ENCODE data around the gene PLIN4. TPM values are rescaled to one million over a fixed set of nuclear protein-coding genes. Genes with fewer than 3 reads are reported as not detected.

PLIN4 gene
- total and polyA plus RNA-seq, 9 of the 15 experiments (the other 6 are each of a cell fraction or from before 2014, with no cell fraction given): 0.04 to 0.16 (median 0.07) TPM; not detected in 3

GRCh38 chr19:4553092-4553695 is 34.9 kb upstream of the PLIN4 start:
- BruUV-seq (replicated peaks): no TSS peak
- Histone ChIP-seq H3K79me2 (ENCODE audit: control insufficient read depth, insufficient read depth, low read length) (no peaks in the 10 kb centered on the region), H3K9me3 (replicated peaks; ENCODE audit: control insufficient read depth, insufficient read depth, low read depth, low read length) (no peaks in the 10 kb centered on the region), H3K27me3 (ENCODE audit: control insufficient read depth in 2 of 2, insufficient read depth in 2 of 2, low read length in 2 of 2) (no peaks in the 10 kb centered on the region), H4K20me1 (replicated peaks; ENCODE audit: control insufficient read depth, insufficient read depth, low read length) (no peaks in the 10 kb centered on the region), H3K27ac (ENCODE audit: extremely low read depth, low read depth, low read length) (no peak overlapping the region), H3K9me1 (ENCODE audit: control insufficient read depth, insufficient read depth, low read length) (no peaks in the 10 kb centered on the region), H3K4me1 (replicated peaks in 1 of 2; ENCODE audit: control insufficient read depth in 2 of 2, insufficient read depth in 2 of 2, low read length in 2 of 2) (peaks cover 11 to 54% of the 10 kb centered on the region in 2 experiments), H3K9ac (ENCODE audit: insufficient read depth in 1 of 2, low read depth in 2 of 2, low read length in 2 of 2) (no peak overlapping the region), H3K4me2 (ENCODE audit: insufficient read depth, low read length) (no peak overlapping the region), H3K4me3 (no peak overlapping the region), H2AFZ (ENCODE audit: low read depth, low read length) (no peak overlapping the region), H3K36me3 (ENCODE audit: control insufficient read depth, insufficient read depth, low read length) (no peaks in the 10 kb centered on the region)
- ATAC-seq (no peak), DNase-seq (ENCODE audit: extremely low read depth in 1 of 4, low spot score in 3 of 4) (no peak), FAIRE-seq (no peak)
- CTCF ChIA-PET (ENCODE audit: low intra/inter-chr PET ratio): interaction anchor here (0.6 kb wide), 1 partner anchor 21 kb away, joined by 4 read pairs; no protein-coding TSS in a partner anchor
- intact Hi-C loops (cut with micrococcal nuclease) (no loop called here), in situ Hi-C loops (cut with MboI) (no loop called here)
- POLR2A ChIA-PET: no interaction called here
- no peak for TF ChIP-seq SMC3 (conservative IDR thresholded peaks at IDR 0.05; ENCODE audit: insufficient read depth, low read depth, low read length)
- TF ChIP-seq CTCF (IDR thresholded peaks at IDR 0.05 in 2 of 3, conservative IDR thresholded peaks at IDR 0.05 in 1 of 3; ENCODE audit: insufficient read depth in 2 of 3, low read depth in 1 of 3, low read length in 3 of 3): no peak
- TF ChIP-seq NCOR1 (IDR thresholded peaks at IDR 0.05): no peak
- no peak for TF ChIP-seq RBM14 (IDR thresholded peaks at IDR 0.05; ENCODE audit: borderline replicate concordance, insufficient read depth, low read depth, low read length)
- TF ChIP-seq PCBP1 (IDR thresholded peaks at IDR 0.05; ENCODE audit: low read depth, low read length, poor library complexity, severe bottlenecking): no peak
- TF ChIP-seq CLOCK (CRISPR knock-in tag; IDR thresholded peaks at IDR 0.05; ENCODE audit: borderline replicate concordance): no peak
- TF ChIP-seq KDM1A (IDR thresholded peaks at IDR 0.05): 0 out of 4 replicates have a peak, but pooled peaks have one; percentile 24 to 28
- no peak for TF ChIP-seq ZNF217 (CRISPR knock-in tag; IDR thresholded peaks at IDR 0.05)
- TF ChIP-seq ARID3A (IDR thresholded peaks at IDR 0.05; ENCODE audit: borderline replicate concordance, low read depth, low read length): no peak
- TF ChIP-seq CBFA2T3 (IDR thresholded peaks at IDR 0.05): no peak
- TF ChIP-seq CBFB (CRISPR knock-in tag; IDR thresholded peaks at IDR 0.05): no peak
- no peak for TF ChIP-seq WHSC1 (IDR thresholded peaks at IDR 0.05; ENCODE audit: low read length)
- no peak for TF ChIP-seq ARID1B (IDR thresholded peaks at IDR 0.05)
- TF ChIP-seq ID3 (CRISPR knock-in tag; IDR thresholded peaks at IDR 0.05): no peak
- no peak for TF ChIP-seq ID3 (tag; IDR thresholded peaks at IDR 0.05)
- TF ChIP-seq KLF13 (tag; IDR thresholded peaks at IDR 0.05; ENCODE audit: borderline replicate concordance, low read depth): no peak
- TF ChIP-seq JUNB (CRISPR knock-in tag; conservative IDR thresholded peaks at IDR 0.05): no peak

All from K562 (cell line).